Glomerular visceral epithelial cell (primary cell): ENCODE measurements around the gene MYO1B.
"Not testable (repeated sequence)": the region's sequence is repeated elsewhere in the genome, so short reads cannot be mapped to it uniquely, and the experiment has no call there.

Source experiments
- DNase-seq: peaks from one replicate; pipeline ENCODE4 v3.0.0-alpha.2; 2016; ENCODE audit errors: extremely low spot score

The MYO1B gene

GRCh38 chr2:191405546-191405945 is 160.3 kb downstream of the MYO1B start:
- DNase-seq = no peak

- DNase-seq = no peak
Observed at GRCh38 chr2:191410646-191411436, 165.6 kb downstream of the MYO1B start.

GRCh38 chr2:191411472-191411871 is 166.3 kb downstream of the MYO1B start:
- no peak for DNase-seq

GRCh38 chr2:191412353-191412752 is 167.1 kb downstream of the MYO1B start:
- no peak for DNase-seq

- DNase-seq = no peak
Observed at GRCh38 chr2:191415101-191415500, 169.9 kb downstream of the MYO1B start.

GRCh38 chr2:191415858-191416257 is 170.7 kb downstream of the MYO1B start:
- no peak for DNase-seq

GRCh38 chr2:191417746-191418145 is 172.5 kb downstream of the MYO1B start:
- no peak for DNase-seq

- no peak for DNase-seq
Observed at GRCh38 chr2:191421950-191422349, 176.7 kb downstream of the MYO1B start.

GRCh38 chr2:191427031-191427430 is 181.8 kb downstream of the MYO1B start:
- DNase-seq = no peak

- no peak for DNase-seq
Observed at GRCh38 chr2:191428141-191428540, 182.9 kb downstream of the MYO1B start.

- no peak for DNase-seq
Observed at GRCh38 chr2:191430476-191430875, 185.3 kb downstream of the MYO1B start.

- DNase-seq = no peak
Observed at GRCh38 chr2:191432121-191432520, 186.9 kb downstream of the MYO1B start.

- DNase-seq = no peak
Observed at GRCh38 chr2:191434072-191434471, 188.9 kb downstream of the MYO1B start.

- no peak for DNase-seq
Observed at GRCh38 chr2:191435141-191435540, 189.9 kb downstream of the MYO1B start.

GRCh38 chr2:191436368-191437055 is 191.3 kb downstream of the MYO1B start:
- DNase-seq = no peak

- no peak for DNase-seq
Observed at GRCh38 chr2:191439481-191439880, 194.3 kb downstream of the MYO1B start.

- DNase-seq = no peak
Observed at GRCh38 chr2:191441496-191442214, 196.5 kb downstream of the MYO1B start.

- no peak for DNase-seq
Observed at GRCh38 chr2:191443446-191443845, 198.2 kb downstream of the MYO1B start.

- no peak for DNase-seq
Observed at GRCh38 chr2:191446910-191447309, 201.7 kb downstream of the MYO1B start.

- DNase-seq = no peak
Observed at GRCh38 chr2:191451116-191451515, 205.9 kb downstream of the MYO1B start.

GRCh38 chr2:191452065-191452464 is 206.9 kb downstream of the MYO1B start:
- DNase-seq = no peak

GRCh38 chr2:191453761-191454160 is 208.6 kb downstream of the MYO1B start:
- DNase-seq = no peak

- not testable (repeated sequence) for DNase-seq
Observed at GRCh38 chr2:191456506-191456905, 211.3 kb downstream of the MYO1B start.
